GM18870 (cell line): ENCODE measurements around the gene FZD10.

Experiments
- ATAC-seq: cut with Tn5 transposase; IDR thresholded peaks from one replicate; pipeline ENCODE4 v1.9.1; 2021; ENCODE audit warnings: moderate library complexity; ENCODE audit not compliant: unreplicated experiment

Gene FZD10

GRCh38 chr12:130152386-130152785, 9.9 kb upstream of the FZD10 start:
- ATAC-seq, result no peak

GRCh38 chr12:130153803-130154202, 8.5 kb upstream of the FZD10 start:
- ATAC-seq, result no peak

- ATAC-seq, result no peak
These were observed 7.8 kb upstream of the FZD10 start for GRCh38 chr12:130154276-130155070.

GRCh38 chr12:130155416-130156073, 6.7 kb upstream of the FZD10 start:
- no peak for ATAC-seq

- no peak for ATAC-seq
These were observed 5.5 kb upstream of the FZD10 start for GRCh38 chr12:130156652-130157275.

- ATAC-seq, result no peak
These were observed 4.1 kb upstream of the FZD10 start for GRCh38 chr12:130157998-130158753.

- no peak for ATAC-seq
These were observed 3.6 kb upstream of the FZD10 start for GRCh38 chr12:130158754-130159059.

- no peak for ATAC-seq
These were observed 2.0 kb upstream of the FZD10 start for GRCh38 chr12:130160306-130160705.

GRCh38 chr12:130160711-130161231, 1.5 kb upstream of the FZD10 start:
- ATAC-seq, result no peak

GRCh38 chr12:130161261-130162243, 712 bp upstream of the FZD10 start:
- no peak for ATAC-seq

- ATAC-seq, result no peak
These were observed 639 bp downstream of the FZD10 start for GRCh38 chr12:130162745-130163460.

GRCh38 chr12:130163461-130164215, 1.4 kb downstream of the FZD10 start:
- ATAC-seq, result no peak

GRCh38 chr12:130164216-130164542, 1.9 kb downstream of the FZD10 start:
- ATAC-seq, result no peak

GRCh38 chr12:130164936-130165335, 2.7 kb downstream of the FZD10 start:
- no peak for ATAC-seq

GRCh38 chr12:130166306-130166705, 4.0 kb downstream of the FZD10 start:
- no peak for ATAC-seq

- ATAC-seq, result no peak
These were observed 5.3 kb downstream of the FZD10 start for GRCh38 chr12:130167537-130167936.

- ATAC-seq, result no peak
These were observed 7.0 kb downstream of the FZD10 start for GRCh38 chr12:130169256-130169655.

GRCh38 chr12:130169924-130170323, 7.7 kb downstream of the FZD10 start:
- ATAC-seq, result no peak

- no peak for ATAC-seq
These were observed 8.3 kb downstream of the FZD10 start for GRCh38 chr12:130170611-130171010.
